Tibial artery (tissue), 4 donors: ENCODE results near the gene RNF5.
"Not testable (repeated sequence)": the region's sequence is repeated elsewhere in the genome, so short reads cannot be mapped to it uniquely, and the experiment has no call there.

ENCODE experiments used
- DNase-seq, 2 donors: peaks; one replicate each; pipeline ENCODE4 v3.0.0-alpha.2; 2019
- H3K27ac ChIP-seq, 2 donors: fragments of 200-600 bp; sonication (generic) in 1 of 2; 1 replicate in 1 of 2; 2 replicates in 1 of 2; pipeline ENCODE4 v1.5.1; 2018 to 2019; ENCODE audit warnings: mild to moderate bottlenecking in 1 of 2
- H3K27me3 ChIP-seq, 2 donors: fragments of 200-600 bp; sonication (generic) in 1 of 2; one replicate each; pipeline versions ENCODE4 v1.5.1 to v1.6.0; 2016 to 2019
- H3K36me3 ChIP-seq, 3 donors: fragments of 200-600 bp; sonication (generic) in 2 of 3; one replicate each; pipeline ENCODE4 v1.5.1; 2016 to 2019; ENCODE audit warnings: mild to moderate bottlenecking in 2 of 3
- H3K4me1 ChIP-seq, 4 donors: fragments of 200-600 bp; sonication (generic) in 2 of 4; 1 replicate in 3 of 4; 2 replicates in 1 of 4; pipeline ENCODE4 v1.5.1; 2016 to 2019
- H3K4me3 ChIP-seq, 2 donors: fragments of 200-600 bp; sonication (generic) in 1 of 2; 1 replicate in 1 of 2; 2 replicates in 1 of 2; pipeline ENCODE4 v1.5.1; 2018 to 2019; ENCODE audit warnings: mild to moderate bottlenecking in 2 of 2
- H3K9me3 ChIP-seq, 3 donors: fragments of 200-600 bp; sonication (generic) in 1 of 3; one replicate each; pipeline ENCODE4 v1.5.1; 2016 to 2019
- intact Hi-C: fragments of 100-400 bp; cut with DNase I; formaldehyde crosslinking; loops from one replicate; pipeline ENCODE4 v1.15.0; 2023; ENCODE audit warnings: low total_unique reads
- TF ChIP-seq, protein P1 (sequence below), 2 experiments: fragments of 200-600 bp in 1 of 2; fragments of 450-650 bp in 1 of 2; IDR thresholded peaks; one replicate each; pipeline ENCODE4 v1.5.1; 2017 to 2019; ENCODE audit warnings: antibody characterized with exemption in 2 of 2, mild to moderate bottlenecking in 1 of 2, moderate library complexity in 1 of 2

Gene RNF5

DNA sequence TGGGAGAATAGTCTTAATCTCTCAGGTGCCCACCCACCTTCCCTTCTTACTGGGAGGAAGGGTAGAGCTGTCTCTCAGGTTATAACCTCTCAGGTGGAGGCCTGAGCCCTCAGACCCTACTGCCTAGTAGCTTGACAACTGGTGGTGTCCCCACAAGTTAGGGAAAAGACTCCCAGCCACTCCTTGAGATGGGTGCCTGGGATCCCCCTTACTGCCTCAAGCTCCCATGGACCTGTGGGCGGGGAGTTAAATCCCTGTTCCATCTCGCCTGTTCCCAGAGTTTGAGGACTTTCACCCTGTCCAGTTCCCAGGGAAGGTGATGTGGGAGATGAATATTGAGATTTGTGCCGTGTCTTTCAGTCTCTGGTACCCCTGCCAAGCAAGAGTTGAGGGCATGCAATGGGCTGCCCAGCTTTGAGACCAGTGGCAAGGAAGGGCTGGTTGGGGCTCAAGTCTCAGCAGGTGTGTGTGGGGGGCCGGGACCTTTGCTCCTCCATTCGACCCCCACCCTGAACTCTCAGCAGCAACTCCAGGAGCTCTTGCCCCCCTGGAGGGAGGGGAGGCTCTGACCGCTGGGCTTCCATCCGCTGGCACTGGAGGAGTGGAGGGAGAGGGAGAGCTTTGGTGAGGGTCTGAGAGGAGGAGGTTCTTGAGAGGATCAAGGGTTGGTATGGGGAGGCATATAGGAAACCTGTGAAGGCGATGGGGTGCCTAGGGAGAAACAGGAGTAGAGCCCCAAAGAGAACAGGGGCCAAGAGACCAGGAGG is 12.9 kb downstream of the RNF5 start:
- TF ChIP-seq, protein P1, sequence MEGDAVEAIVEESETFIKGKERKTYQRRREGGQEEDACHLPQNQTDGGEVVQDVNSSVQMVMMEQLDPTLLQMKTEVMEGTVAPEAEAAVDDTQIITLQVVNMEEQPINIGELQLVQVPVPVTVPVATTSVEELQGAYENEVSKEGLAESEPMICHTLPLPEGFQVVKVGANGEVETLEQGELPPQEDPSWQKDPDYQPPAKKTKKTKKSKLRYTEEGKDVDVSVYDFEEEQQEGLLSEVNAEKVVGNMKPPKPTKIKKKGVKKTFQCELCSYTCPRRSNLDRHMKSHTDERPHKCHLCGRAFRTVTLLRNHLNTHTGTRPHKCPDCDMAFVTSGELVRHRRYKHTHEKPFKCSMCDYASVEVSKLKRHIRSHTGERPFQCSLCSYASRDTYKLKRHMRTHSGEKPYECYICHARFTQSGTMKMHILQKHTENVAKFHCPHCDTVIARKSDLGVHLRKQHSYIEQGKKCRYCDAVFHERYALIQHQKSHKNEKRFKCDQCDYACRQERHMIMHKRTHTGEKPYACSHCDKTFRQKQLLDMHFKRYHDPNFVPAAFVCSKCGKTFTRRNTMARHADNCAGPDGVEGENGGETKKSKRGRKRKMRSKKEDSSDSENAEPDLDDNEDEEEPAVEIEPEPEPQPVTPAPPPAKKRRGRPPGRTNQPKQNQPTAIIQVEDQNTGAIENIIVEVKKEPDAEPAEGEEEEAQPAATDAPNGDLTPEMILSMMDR (IDR thresholded peaks at IDR 0.05): no peak
- DNase-seq: peak in 1 of 2 donors; percentile 68
- Histone ChIP-seq H3K27me3 (no peaks in the 10 kb centered on the region), H3K27ac (peak overlapping the region; percentile 92 to 97), H3K36me3 (peaks cover 12 to 19% (median 18%) of the 10 kb centered on the region in 3 donors), H3K4me3 (peak overlapping the region; percentile 86 to 92), H3K4me1 (peaks cover 0 to 62% (median 47%) of the 10 kb centered on the region in 4 donors), H3K9me3 (no peaks in the 10 kb centered on the region)
- intact Hi-C loops: no loop called here

DNA sequence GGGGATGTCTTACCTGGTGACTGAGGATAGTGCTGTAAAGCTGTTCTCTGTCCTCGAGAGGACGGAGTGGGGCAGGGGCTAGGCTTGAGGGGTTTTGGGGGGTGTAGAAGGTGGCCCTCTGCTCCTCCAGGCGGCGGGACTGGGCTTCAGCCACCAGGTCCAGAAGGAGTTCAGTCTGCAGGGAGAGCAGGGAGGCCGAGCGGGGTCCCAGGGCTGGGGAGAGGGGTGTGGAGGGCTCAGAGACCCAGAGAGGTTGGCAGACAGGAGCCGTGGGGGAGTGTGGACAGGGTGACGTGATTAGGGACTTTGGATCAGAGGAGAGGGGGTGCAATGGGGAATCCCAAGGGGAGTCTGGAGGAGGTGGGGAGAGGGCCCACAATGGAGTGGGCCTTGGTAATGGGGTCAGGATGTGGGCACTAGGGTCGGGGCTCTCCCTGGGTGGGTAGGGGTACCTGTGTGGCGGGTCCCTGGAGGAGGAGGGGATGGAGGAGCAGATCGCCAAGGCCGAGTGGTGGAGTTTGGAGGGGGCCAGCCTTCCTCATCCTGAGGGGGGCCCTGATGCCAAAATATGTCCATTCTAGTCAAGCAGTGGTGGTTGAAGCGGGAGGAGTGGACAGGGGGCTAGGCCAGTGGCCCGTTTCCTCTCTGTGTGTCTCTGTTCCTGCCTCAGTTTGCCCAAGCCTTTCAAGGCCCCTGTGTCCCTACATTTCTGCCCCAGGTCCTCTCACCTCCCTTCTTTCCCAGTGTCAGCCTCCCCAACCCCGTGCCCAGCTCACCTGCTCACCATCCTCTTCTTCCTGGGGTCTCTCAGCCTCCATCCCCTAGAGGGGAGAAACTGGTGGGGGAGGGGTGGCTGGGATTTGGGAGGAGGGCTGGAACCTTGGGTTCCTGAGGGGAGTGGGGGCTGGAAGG is 13.7 kb downstream of the RNF5 start:
- intact Hi-C loops: no loop called here
- TF ChIP-seq, protein P1 (IDR thresholded peaks at IDR 0.05): no peak
- H3K4me1 ChIP-seq: peaks cover 0 to 59% (median 45%) of the 10 kb centered on the region in 4 donors
- H3K36me3 ChIP-seq: peaks cover 9 to 11% (median 10%) of the 10 kb centered on the region in 3 donors
- H3K9me3 ChIP-seq: no peaks in the 10 kb centered on the region
- H3K27ac ChIP-seq: peak overlapping the region; percentile 92 to 97
- H3K4me3 ChIP-seq: peak overlapping the region; percentile 26 to 30
- H3K27me3 ChIP-seq: no peaks in the 10 kb centered on the region
- DNase-seq: peak in 1 of 2 donors; percentile 70

DNA sequence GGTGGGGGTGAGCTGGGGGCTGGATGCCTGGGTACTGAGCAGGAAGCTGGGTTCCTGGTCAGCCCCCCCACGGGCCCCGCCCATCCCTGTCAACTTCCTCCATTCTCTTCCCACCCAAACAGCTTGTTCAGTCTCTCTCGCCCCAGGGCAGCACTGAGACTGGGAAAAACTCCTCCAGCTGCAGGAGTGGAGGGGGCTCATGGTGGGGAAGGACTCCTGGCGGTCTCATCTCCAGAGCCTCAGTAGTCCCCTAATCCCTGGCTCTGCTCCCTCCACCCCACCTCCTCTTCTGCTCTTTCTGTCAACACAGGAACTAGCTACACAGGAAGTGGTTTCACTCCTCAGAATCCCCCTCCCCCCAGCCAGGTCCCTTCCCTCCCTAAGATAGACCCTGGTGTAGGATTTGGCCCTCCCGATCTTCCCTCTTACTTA is 14.4 kb downstream of the RNF5 start, which contains the start of gene GPSM3:
GPSM3 (minus strand) TSS at position 36 of the 432 bp plus-strand sequence. CDS start 130 bp downstream, outside the sequence.
- H3K9me3 ChIP-seq: no peaks in the 10 kb centered on the region
- peak within 1 kb of the TSS; percentile 92 to 97 for H3K27ac ChIP-seq
- H3K36me3 ChIP-seq: peaks cover 3 to 4% (median 4%) of the 10 kb centered on the region in 3 donors
- TF ChIP-seq, protein P1 (IDR thresholded peaks at IDR 0.05): no peak
- peak within 1 kb of the TSS; percentile 26 to 30 for H3K4me3 ChIP-seq
- DNase-seq: peak in 1 of 2 donors; percentile 75
- peaks cover 0 to 57% (median 47%) of the 10 kb centered on the region in 4 donors for H3K4me1 ChIP-seq
- H3K27me3 ChIP-seq: no peaks in the 10 kb centered on the region
- intact Hi-C loops: no loop called here

DNA sequence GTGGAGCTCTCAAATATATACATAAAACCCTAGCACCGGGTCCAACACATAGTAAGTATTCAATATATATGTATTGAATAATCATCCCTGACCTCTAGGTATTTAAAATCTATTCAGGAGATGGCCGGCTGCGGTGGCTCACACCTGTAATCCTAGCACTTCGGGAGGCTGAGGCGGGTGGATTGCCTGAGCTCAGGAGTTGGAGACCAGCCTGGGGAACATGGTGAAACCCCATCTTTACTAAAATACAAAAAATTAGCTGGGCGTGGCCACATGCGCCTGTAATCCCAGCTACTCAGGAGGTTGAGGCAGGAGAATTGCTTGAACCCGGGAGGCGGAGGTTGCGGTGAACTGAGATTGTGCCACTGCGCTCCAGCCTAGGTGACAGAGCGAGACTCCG is 14.9 kb downstream of the RNF5 start:
- H3K9me3 ChIP-seq, H3K36me3 ChIP-seq, H3K4me3 ChIP-seq, intact Hi-C loops, H3K27me3 ChIP-seq: not testable (repeated sequence)
- Histone ChIP-seq H3K4me1 (peaks cover 0 to 52% (median 42%) of the 10 kb centered on the region in 4 donors), H3K27ac (peak overlapping the region in 1 of 2 donors; percentile 92)
- DNase-seq: peak in 1 of 2 donors; percentile 61

DNA sequence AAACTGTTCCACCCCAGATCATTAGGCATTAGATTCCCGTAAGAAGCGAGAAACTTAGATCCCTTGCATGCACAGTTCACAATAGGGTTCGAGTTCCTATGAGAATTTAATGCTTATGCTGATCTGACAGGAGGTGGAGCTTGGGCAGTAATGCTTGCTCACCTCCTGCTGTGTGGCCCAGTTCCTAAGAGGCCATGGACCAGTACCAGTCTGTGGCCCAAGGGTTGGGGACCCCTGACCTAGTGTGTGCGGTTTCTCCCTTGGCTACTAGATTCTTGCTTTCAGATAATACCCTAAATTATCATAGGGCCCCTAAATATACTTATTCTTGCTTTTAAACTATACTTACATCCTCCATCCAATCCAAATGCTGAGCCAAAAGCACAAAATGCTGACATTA is 16.2 kb downstream of the RNF5 start:
- Histone ChIP-seq H3K27ac (peak overlapping the region; percentile 87 to 98), H3K27me3 (no peaks in the 10 kb centered on the region), H3K9me3 (no peaks in the 10 kb centered on the region), H3K4me1 (peaks cover 0 to 40% (median 30%) of the 10 kb centered on the region in 4 donors), H3K4me3 (no peak overlapping the region), H3K36me3 (no peaks in the 10 kb centered on the region)
- intact Hi-C loops: no loop called here
- TF ChIP-seq, protein P1 (IDR thresholded peaks at IDR 0.05): no peak
- DNase-seq: no peak
